ENCODE data around the gene TMTC1. TPM values are rescaled to one million over a fixed set of nuclear protein-coding genes. Genes with fewer than 3 reads are reported as not detected.

Gene TMTC1
- polyA plus RNA-seq, 1 of the 3 experiments (the other 2 are of a cell fraction), result 0.13 TPM

DNA sequence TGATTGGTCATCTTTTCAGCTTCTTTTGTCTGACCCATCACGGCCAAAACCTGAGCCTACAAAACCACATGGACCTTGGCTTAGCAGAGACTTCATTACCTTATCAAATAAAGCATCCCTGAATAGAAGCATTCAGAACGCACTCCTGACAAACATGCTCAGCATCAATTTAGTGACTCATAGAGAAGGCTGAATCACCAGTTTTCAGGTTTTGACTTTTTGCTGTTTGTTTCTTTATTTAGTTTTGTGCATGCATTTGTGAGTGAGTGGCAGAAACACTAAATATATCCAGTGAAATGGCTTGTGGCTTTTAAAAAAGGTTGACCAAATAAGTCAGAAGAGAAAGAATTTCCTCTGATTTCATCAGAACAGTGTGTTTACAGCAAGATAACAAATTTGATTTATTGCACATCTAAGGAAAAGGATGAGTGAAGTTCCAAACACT is 267.3 kb downstream of the TMTC1 start:
- no peak overlapping the region for H3K4me2 ChIP-seq
- no peaks in the 10 kb centered on the region for H4K20me1 ChIP-seq (ENCODE audit: insufficient read depth)
- no peaks in the 10 kb centered on the region for H3K36me3 ChIP-seq (replicated peaks in 1 of 2; ENCODE audit: control insufficient read depth in 1 of 2, insufficient read depth in 2 of 2, low read length in 1 of 2)
- no peak overlapping the region for H3K27ac ChIP-seq (ENCODE audit: low read depth in 2 of 2, low read length in 1 of 2)
- no peaks in the 10 kb centered on the region for H3K27me3 ChIP-seq (ENCODE audit: insufficient read depth)
- WGBS (ENCODE audit: low lambda C conversion rate), result 15% methylated on average over 2 of the region's 2 CpGs
- no peaks in the 10 kb centered on the region for H3K9me3 ChIP-seq
- no peak for DNase-seq
- H3K4me1 ChIP-seq (ENCODE audit: control insufficient read depth in 1 of 2, insufficient read depth in 2 of 2, low read depth in 1 of 2, low read length in 1 of 2), result no peaks in the 10 kb centered on the region; a peak in 1 of 4 replicates
- H3K4me3 ChIP-seq (ENCODE audit: low read depth in 2 of 2, low read length in 1 of 2), result no peak overlapping the region
- no peaks in the 10 kb centered on the region for H3K9me2 ChIP-seq
- H3K9ac ChIP-seq, result no peak overlapping the region
- CTCF ChIA-PET, result interaction anchor here (1.7 kb wide), 1 partner anchor 10 kb away, joined by 8 read pairs; no protein-coding TSS in a partner anchor
- no peaks in the 10 kb centered on the region for H3K79me2 ChIP-seq (ENCODE audit: insufficient read depth)
- H2AFZ ChIP-seq (ENCODE audit: low read depth), result no peak overlapping the region
- POLR2A ChIA-PET, result no interaction called here
- no peaks in the 10 kb centered on the region for H3F3A ChIP-seq (replicated peaks; ENCODE audit: insufficient read depth)
- TF ChIP-seq EZH2phosphoT487 (IDR thresholded peaks at IDR 0.05; ENCODE audit: borderline replicate concordance, low read depth), result no peak
- no peak for TF ChIP-seq YY1 (IDR thresholded peaks at IDR 0.05; ENCODE audit: low read depth)
- TF ChIP-seq FOXM1 (IDR thresholded peaks at IDR 0.05; ENCODE audit: low read depth), result no peak
- peak; percentile 45; the same call in 1 of the 2 replicates for TF ChIP-seq FOSL2 (IDR thresholded peaks at IDR 0.05; ENCODE audit: borderline replicate concordance, low read depth)
- TF ChIP-seq EP300 (IDR thresholded peaks at IDR 0.05; ENCODE audit: borderline replicate concordance in 1 of 2, low read depth in 1 of 2, low read length in 1 of 2), result no peak; a peak in 1 of 4 replicates
- TF ChIP-seq, protein P1, sequence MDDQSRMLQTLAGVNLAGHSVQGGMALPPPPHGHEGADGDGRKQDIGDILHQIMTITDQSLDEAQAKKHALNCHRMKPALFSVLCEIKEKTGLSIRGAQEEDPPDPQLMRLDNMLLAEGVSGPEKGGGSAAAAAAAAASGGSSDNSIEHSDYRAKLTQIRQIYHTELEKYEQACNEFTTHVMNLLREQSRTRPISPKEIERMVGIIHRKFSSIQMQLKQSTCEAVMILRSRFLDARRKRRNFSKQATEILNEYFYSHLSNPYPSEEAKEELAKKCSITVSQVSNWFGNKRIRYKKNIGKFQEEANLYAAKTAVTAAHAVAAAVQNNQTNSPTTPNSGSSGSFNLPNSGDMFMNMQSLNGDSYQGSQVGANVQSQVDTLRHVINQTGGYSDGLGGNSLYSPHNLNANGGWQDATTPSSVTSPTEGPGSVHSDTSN (IDR thresholded peaks at IDR 0.05), result peak; percentile 65
- TF ChIP-seq TCF12 (IDR thresholded peaks at IDR 0.05), result peak; percentile 40; the same call in 1 of the 2 replicates
- no peak for TF ChIP-seq RXRA (IDR thresholded peaks at IDR 0.05; ENCODE audit: borderline replicate concordance, low read depth)
- no peak for TF ChIP-seq RAD21 (IDR thresholded peaks at IDR 0.05; ENCODE audit: low read length)
- no peak for TF ChIP-seq SMC3 (IDR thresholded peaks at IDR 0.05; ENCODE audit: low read depth, low read length)
- TF ChIP-seq, protein P2, sequence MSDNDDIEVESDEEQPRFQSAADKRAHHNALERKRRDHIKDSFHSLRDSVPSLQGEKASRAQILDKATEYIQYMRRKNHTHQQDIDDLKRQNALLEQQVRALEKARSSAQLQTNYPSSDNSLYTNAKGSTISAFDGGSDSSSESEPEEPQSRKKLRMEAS (IDR thresholded peaks at IDR 0.05; ENCODE audit: low read depth), result no peak
- TF ChIP-seq TAF1 (IDR thresholded peaks at IDR 0.05; ENCODE audit: borderline replicate concordance, low read depth, low read length), result no peak
- TF ChIP-seq, protein P3, sequence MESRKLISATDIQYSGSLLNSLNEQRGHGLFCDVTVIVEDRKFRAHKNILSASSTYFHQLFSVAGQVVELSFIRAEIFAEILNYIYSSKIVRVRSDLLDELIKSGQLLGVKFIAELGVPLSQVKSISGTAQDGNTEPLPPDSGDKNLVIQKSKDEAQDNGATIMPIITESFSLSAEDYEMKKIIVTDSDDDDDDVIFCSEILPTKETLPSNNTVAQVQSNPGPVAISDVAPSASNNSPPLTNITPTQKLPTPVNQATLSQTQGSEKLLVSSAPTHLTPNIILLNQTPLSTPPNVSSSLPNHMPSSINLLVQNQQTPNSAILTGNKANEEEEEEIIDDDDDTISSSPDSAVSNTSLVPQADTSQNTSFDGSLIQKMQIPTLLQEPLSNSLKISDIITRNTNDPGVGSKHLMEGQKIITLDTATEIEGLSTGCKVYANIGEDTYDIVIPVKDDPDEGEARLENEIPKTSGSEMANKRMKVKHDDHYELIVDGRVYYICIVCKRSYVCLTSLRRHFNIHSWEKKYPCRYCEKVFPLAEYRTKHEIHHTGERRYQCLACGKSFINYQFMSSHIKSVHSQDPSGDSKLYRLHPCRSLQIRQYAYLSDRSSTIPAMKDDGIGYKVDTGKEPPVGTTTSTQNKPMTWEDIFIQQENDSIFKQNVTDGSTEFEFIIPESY (IDR thresholded peaks at IDR 0.05; ENCODE audit: borderline replicate concordance, low read depth), result no peak
- no peak for TF ChIP-seq RFX5 (IDR thresholded peaks at IDR 0.05; ENCODE audit: low read length)
- TF ChIP-seq, protein P4, sequence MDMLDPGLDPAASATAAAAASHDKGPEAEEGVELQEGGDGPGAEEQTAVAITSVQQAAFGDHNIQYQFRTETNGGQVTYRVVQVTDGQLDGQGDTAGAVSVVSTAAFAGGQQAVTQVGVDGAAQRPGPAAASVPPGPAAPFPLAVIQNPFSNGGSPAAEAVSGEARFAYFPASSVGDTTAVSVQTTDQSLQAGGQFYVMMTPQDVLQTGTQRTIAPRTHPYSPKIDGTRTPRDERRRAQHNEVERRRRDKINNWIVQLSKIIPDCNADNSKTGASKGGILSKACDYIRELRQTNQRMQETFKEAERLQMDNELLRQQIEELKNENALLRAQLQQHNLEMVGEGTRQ (IDR thresholded peaks at IDR 0.05; ENCODE audit: borderline replicate concordance, low read depth, low read length), result no peak
- no peak for TF ChIP-seq POLR2AphosphoS5 (IDR thresholded peaks at IDR 0.05; ENCODE audit: low read depth, low read length)
- no peak for TF ChIP-seq MXI1 (IDR thresholded peaks at IDR 0.05; ENCODE audit: low read depth, low read length)
- no peak for TF ChIP-seq NRF1 (IDR thresholded peaks at IDR 0.05; ENCODE audit: low read depth, low read length)
- no peak for TF ChIP-seq SIN3A (IDR thresholded peaks at IDR 0.05; ENCODE audit: borderline replicate concordance, low read depth, low read length)
- no peak for TF ChIP-seq GABPA (IDR thresholded peaks at IDR 0.05; ENCODE audit: low read depth)
- TF ChIP-seq CHD2 (IDR thresholded peaks at IDR 0.05; ENCODE audit: low read length, partially characterized antibody), result no peak
- TF ChIP-seq MEF2A (IDR thresholded peaks at IDR 0.05; ENCODE audit: borderline replicate concordance, low read depth), result no peak; the same call in 1 of the 2 replicates
- TF ChIP-seq NFIC (IDR thresholded peaks at IDR 0.05; ENCODE audit: borderline replicate concordance), result peak; percentile 16; the same call in 1 of the 2 replicates
- TF ChIP-seq TEAD4 (IDR thresholded peaks at IDR 0.05; ENCODE audit: borderline replicate concordance, insufficient read depth), result no peak
- TF ChIP-seq, protein P5, sequence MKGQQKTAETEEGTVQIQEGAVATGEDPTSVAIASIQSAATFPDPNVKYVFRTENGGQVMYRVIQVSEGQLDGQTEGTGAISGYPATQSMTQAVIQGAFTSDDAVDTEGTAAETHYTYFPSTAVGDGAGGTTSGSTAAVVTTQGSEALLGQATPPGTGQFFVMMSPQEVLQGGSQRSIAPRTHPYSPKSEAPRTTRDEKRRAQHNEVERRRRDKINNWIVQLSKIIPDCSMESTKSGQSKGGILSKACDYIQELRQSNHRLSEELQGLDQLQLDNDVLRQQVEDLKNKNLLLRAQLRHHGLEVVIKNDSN (IDR thresholded peaks at IDR 0.05; ENCODE audit: borderline replicate concordance, low read depth), result no peak
- no peak for TF ChIP-seq ELF1 (IDR thresholded peaks at IDR 0.05)
- TF ChIP-seq GATA2 (CRISPR knock-in tag; IDR thresholded peaks at IDR 0.05), result no peak
- TF ChIP-seq RCOR1 (IDR thresholded peaks at IDR 0.05; ENCODE audit: low read length), result no peak
- TF ChIP-seq, protein P6, sequence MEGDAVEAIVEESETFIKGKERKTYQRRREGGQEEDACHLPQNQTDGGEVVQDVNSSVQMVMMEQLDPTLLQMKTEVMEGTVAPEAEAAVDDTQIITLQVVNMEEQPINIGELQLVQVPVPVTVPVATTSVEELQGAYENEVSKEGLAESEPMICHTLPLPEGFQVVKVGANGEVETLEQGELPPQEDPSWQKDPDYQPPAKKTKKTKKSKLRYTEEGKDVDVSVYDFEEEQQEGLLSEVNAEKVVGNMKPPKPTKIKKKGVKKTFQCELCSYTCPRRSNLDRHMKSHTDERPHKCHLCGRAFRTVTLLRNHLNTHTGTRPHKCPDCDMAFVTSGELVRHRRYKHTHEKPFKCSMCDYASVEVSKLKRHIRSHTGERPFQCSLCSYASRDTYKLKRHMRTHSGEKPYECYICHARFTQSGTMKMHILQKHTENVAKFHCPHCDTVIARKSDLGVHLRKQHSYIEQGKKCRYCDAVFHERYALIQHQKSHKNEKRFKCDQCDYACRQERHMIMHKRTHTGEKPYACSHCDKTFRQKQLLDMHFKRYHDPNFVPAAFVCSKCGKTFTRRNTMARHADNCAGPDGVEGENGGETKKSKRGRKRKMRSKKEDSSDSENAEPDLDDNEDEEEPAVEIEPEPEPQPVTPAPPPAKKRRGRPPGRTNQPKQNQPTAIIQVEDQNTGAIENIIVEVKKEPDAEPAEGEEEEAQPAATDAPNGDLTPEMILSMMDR (IDR thresholded peaks at IDR 0.05), result no peak
